Esophagus mucosa (tissue), 1 donor: Measurements from ENCODE around the gene C14orf93. TPM values are rescaled to one million over a fixed set of nuclear protein-coding genes. Genes with fewer than 3 reads are reported as not detected.

ENCODE experiments used
- ATAC-seq: fragments of 200-7000 bp; cut with Tn5 transposase; one replicate; pipeline ENCODE4 v1.9.1; 2020
- total RNA-seq: library from RNA; stranded (reverse); gene quantifications from one replicate; pipeline ENCODE4 v1.2.4, GENCODE V29; 2023
- donor health status: DM: yes; HTN: yes; CAD: no.

The C14orf93 gene
- total RNA-seq, 1 donor from 2014 or later, result 4.6 TPM

DNA sequence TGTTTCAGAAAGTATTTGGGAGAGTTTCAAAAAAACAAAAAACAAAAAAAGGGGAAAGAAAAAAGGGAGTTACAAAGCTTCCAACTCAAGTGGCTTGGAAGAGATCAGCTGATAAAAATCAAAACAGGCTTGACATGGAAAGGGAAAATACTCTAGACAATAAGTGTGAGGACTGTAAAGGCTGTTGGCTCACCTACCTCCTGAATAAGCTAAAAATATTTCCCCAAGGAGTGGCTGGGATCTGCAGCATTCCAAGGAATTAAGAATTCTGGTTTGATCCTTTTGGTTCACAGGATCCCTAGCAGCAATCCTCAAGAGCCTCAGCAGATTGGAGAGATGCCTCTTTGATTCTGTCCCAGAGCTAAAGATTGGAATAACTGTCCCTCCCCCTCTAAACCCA lies 16.4 kb downstream of the C14orf93 start:
- no peak for ATAC-seq

DNA sequence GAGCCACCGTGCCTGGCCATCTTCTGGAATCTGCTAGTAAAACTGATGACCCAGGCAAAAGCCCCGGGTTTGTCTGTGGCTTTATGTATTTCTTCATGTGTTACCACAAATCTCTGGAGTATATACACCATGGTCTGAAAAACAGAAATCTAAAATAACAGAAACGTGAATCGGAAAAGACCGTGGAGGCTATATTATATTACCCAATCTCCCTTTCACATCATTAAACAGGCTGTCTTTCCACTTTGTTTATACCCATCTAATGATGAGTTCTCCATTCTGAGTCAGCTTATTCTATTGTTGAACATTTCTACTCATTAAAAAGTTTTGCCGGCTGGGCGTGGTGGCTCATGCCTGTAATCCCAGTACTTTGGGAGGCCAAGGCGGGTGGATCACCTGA lies 18.1 kb downstream of the C14orf93 start:
- peak; percentile 60 for ATAC-seq

GRCh38 chr14:22987291-22987690 lies 22.7 kb downstream of the C14orf93 start:
- ATAC-seq, result no peak

GRCh38 chr14:22986508-22987054 lies 23.4 kb downstream of the C14orf93 start:
- peak; percentile 71 for ATAC-seq

DNA sequence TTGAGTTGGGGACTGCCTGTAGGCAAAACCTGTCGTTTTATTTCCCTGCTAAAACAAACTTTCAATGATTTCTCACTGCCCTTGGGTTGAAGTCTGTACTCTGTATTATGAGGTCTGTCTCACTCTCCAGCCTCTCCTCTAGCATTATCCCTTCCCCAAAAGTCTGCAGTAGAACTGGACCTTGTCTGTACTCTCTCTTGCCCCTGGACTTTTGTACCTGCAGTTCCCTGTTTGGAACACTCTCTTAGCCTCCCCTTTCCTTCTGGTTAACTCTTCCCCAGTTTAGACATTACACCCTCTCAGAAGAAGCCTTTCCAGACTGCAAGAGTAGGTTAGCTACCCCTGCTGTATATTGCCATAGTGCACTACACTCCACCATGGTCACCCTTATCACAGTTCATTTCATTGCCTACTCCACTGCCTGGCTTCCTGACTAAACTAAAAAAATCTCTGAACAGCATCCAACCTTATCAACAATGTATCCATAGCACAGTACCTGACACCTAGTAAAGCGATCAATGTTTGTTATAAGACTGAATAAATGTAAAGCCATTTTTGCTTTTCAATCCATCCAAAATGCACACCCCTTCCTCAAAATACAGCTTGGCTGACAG lies 23.9 kb downstream of the C14orf93 start:
- ATAC-seq, result no peak

- no peak for ATAC-seq
Observed at GRCh38 chr14:22984959-22985658, 24.8 kb downstream of the C14orf93 start.

DNA sequence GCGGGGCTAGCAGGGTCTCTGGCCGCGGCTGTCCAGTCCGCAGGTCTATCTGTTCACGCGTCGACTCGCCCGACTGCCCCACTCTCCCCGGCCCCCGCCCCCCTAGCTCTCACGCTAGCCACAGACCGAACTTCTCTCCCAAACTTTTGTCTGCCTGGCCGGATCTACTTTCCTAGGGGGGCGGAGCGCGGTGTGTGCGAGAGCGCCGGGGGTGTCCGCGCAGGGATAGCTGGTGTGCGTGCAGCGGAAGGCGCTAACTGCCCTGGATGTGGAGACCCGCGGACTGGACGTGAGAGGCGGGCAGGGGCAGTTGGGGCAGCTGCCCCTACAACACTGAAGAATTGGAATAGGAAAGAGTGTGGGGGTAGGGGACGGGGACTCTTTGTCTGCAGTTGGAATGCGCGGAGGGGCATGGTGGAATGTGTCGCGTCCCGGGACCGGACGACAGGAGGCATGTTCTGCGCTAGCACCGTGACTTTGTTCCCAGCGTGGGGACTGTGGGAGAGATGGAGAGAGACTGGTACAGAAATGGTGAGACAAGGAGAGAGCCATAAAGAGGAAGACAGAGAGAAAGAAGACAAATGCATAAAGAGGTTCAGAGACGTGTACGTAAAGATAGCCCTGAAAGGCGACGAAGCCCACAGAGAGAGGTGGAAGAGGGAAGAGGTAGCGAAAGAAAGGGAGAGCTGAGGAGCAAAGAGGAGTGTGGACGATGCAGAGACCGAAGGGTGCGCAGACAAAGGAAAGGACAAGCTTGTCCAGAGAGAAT lies 27.3 kb downstream of the C14orf93 start, which contains the start of gene AJUBA:
TSS of gene AJUBA (minus strand) at position 75 of the 769 bp plus-strand sequence. CDS start 285 bp downstream, outside the sequence.
- peak; percentile 48 for ATAC-seq

DNA sequence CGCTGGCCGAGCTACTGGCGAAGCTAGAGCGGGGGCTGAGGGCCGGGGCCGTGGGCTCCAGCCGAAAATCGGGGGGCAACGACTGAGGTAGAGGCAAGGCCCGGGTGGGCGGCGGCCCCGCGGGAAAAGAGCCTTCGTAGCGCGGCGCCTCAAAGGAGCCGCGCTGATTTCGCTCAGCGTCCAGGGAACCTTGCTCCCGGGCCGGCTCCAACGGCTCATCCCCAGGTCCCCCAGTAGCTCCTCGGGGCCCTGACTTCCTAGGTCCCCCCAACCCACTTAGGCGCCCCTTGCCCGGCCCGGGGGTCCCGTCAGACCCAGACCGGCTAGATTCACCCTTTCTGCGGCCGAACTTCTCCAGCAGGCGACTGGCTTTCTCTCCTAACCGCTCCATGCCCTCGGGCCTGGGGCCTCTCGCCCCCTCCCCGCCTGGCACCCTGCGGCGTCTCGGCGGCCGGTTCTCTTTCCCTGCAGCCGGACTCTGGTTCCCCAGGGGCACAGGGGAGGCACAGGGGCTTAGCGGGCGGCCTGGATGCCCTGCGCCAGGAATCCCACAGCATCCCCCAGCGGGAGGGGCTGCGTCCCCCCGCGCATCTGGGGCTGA lies 28.0 kb downstream of the C14orf93 start:
- no peak for ATAC-seq

GRCh38 chr14:22981090-22981875 lies 28.7 kb downstream of the C14orf93 start:
- ATAC-seq, result no peak

GRCh38 chr14:22980672-22981089 lies 29.3 kb downstream of the C14orf93 start:
- ATAC-seq, result peak; percentile 60

DNA sequence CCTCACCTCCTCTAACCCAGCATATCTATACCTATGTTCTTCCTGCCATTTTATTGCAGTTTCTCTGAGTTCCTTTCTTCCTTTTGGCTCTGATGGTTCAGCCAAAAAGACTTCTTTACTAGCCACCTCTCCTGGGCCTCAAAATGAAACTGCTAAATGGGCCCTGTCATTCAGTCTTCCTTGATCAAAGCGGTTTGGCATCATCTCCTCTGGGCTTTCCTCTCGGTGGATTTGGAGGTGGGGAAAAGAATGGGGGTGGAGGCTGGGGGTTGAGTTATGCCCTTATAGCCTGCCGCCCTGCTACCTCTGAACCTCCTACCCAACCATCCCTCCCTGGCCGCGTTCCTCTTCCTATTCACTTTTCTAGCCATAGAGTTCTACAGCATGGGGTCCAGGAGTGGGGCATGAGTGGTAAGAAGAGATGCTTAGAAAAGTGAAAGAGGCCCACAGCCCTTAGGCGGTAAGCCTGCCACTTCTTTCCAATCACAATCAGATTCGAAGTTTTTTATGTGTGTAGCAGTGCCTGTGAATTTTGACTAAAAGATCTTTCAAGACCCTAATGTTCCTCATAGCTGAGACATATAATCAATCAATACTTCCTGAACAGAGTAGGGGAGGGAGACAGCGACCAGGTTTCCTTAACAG lies 30.1 kb downstream of the C14orf93 start:
- peak; percentile 21 for ATAC-seq

GRCh38 chr14:22978981-22979671 lies 30.8 kb downstream of the C14orf93 start:
- ATAC-seq, result peak; percentile 82

GRCh38 chr14:22978487-22978837 lies 31.5 kb downstream of the C14orf93 start:
- no peak for ATAC-seq

- no peak for ATAC-seq
Observed at GRCh38 chr14:22977684-22978486, 32.1 kb downstream of the C14orf93 start.

GRCh38 chr14:22977434-22977683 lies 32.6 kb downstream of the C14orf93 start:
- no peak for ATAC-seq

DNA sequence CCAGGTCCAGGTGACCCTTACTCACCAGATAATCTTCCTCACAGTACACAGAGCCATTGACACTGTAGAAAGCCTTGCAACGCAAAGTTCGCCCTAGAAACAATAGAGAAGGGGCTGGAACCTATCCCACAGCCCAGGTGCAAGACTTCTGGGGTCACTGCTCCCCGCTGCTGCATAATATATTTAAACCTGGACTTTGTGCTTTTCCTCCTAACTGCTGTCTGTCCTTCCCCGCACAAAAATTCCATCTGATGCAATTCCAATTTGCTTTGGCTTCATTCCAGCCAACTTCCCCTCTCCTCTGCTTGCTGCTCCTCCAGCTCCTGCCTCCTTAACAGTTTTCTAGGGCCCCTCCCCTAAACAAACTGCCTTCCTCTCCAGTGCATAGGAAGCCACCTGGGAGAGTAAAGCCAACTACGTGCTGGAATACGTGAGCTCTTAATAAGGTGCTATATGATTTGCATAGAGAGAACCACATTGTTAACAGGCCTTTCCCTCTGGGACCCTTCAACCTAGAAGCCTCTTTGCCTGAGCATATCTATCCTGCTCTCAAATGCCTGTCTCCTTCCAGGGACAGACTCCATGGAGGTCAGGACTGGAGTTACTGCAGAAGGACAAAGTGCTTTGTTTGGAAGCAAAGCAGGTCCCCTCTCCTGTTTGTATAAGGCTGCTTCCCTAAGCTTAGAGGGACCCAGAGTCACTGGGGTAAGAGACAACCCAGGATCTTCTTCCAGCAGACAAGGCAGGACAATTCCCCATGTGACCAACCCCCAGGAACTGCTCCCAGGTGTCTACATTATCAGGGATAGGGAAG lies 33.1 kb downstream of the C14orf93 start:
- ATAC-seq, result no peak

DNA sequence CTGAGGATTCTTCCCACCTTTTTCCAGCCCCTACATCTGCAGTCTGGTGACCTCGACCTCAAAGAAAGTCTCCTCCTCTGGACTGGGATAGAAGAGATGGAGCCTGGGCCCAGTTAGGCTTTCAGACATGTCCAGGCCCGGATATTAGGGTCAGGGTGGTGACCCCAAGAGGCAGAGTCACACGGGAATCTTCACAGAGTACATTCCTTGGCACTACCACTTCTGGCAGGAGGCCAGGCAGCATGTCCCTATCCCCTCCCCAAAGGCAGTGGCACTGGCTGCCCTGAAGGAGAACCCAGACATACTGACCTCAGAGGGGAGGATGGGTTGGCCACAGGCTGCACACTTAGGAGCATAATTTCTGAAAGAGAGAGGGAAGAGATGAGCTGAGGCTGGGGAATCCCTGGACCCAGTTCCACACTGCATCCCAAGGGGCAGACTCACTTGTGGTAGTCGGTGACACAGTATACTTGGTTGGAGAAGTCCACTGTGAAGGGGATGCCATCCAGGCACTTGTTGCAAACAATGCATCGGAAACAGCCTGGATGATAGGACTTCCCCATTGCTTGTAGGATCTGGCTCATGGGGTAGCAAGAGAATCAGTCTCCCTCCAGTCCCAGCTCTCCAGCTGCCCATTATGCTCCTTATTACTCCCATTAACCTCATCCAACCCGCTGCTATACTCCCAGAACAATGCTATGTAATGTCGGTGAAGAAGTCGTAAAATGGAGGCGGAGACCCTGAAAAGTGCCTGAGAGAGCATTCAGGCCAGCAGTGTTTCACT lies 35.2 kb downstream of the C14orf93 start:
- no peak for ATAC-seq

- ATAC-seq, result peak; percentile 48
Observed at GRCh38 chr14:22973217-22974032, 36.5 kb downstream of the C14orf93 start.
